GM12892 (cell line): Measurements from ENCODE around the gene NMNAT1.
A peak's percentile ranks its signal among the peaks of the same experiment; 100 is the strongest.
"Not testable (repeated sequence)": the region's sequence is repeated elsewhere in the genome, so short reads cannot be mapped to it uniquely, and the experiment has no call there.

Experiments used
- DNase-seq: peaks from one replicate; pipeline ENCODE4 v3.0.0; 2011; ENCODE audit not compliant: insufficient read length
- FAIRE-seq: peaks from 2 replicates; lab custom pipeline; 2011; peaks lifted over from hg19 to GRCh38; lab: Jason Lieb, UNC
- POLR2A ChIP-seq: IDR thresholded peaks from 2 replicates; pipeline ENCODE4 v1.6.1; 2011; ENCODE audit warnings: low read depth, low read length, control low read depth
- POLR2AphosphoS5 ChIP-seq: IDR thresholded peaks from 2 replicates; pipeline ENCODE4 v1.6.1; 2011; ENCODE audit warnings: low read depth, low read length, control low read depth
- TAF1 ChIP-seq: IDR thresholded peaks from 2 replicates; pipeline ENCODE4 v1.6.1; 2011; ENCODE audit warnings: low read depth, mild to moderate bottlenecking, control low read depth, low read length, borderline replicate concordance

NMNAT1 gene

DNA sequence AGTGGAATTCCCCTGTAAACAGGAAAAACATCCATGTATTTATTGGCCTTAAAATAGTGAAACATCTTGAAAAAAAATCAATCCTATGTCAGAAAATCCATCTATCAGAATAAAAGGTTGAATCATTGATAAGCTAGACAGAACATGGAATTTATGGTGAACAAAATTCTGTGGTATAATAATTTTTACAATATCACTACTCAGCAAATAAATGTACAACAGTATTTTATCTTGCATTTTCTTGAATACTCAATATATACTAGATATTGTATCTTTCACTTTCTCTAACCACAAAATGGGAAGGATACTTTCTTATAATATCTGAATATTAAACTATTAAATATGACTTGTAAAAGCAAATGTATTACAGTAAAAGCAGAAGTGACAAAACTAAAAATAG is 83.8 kb downstream of the NMNAT1 start:
- FAIRE-seq (no peak), DNase-seq (no peak)
- no peak for TF ChIP-seq TAF1
- TF ChIP-seq POLR2A, result no peak
- TF ChIP-seq POLR2AphosphoS5, result no peak

GRCh38 chr1:10028956-10029500 is 85.8 kb downstream of the NMNAT1 start:
- DNase-seq, FAIRE-seq: not testable (repeated sequence)

GRCh38 chr1:10031461-10031860 is 88.2 kb downstream of the NMNAT1 start:
- no peak for TF ChIP-seq POLR2AphosphoS5
- TF ChIP-seq POLR2A, result no peak
- no peak for TF ChIP-seq TAF1
- FAIRE-seq, result no peak
- no peak for DNase-seq

DNA sequence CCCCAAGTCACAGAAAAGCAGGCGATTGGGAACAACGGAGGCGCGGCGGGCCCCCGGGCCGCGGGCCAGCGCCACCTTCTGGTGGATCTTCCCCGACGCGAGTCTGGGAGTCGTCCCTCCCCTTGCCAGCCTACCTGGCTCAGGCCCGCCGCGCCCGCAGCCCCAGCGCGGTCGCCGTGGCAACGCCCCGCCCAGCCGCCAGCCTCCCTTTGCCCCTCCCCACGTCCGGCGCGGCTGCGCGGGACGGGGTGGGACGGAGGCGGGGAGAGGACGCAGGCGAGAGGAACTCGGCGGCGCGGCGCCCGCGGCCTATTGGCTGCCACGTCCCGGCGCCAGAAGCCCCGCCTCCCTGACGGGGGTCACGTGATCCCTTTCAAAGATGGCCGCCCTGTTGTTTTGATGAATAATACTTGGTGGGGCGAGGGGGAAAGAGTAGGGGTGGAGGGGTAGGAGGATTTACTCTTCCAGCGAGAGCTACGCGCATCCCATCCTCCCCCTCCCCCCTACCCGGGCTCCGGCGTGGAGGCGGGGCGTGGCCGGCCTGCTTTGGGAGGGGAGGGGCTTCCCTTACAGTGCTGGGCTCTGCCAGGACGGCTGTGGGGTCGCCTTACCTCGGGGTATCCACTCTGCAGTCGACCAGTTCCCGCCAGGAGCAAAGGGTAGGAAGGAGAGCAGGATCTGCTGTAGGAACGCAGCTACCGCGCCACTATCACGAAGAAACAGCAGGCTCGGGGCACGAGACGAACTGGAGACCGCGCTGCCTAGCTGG is 89.5 kb downstream of the NMNAT1 start, which contains the start of gene UBE4B:
Gene UBE4B, plus strand, starts transcription at position 369 of the 769 bp plus-strand sequence. CDS start 713 bp downstream, outside the sequence.
- FAIRE-seq (peak; percentile 99), DNase-seq (peak; percentile 97)
- no peak for TF ChIP-seq POLR2A
- 0 out of 2 replicates have a peak, but pooled peaks have one; percentile 18 for TF ChIP-seq POLR2AphosphoS5
- 0 out of 2 replicates have a peak, but pooled peaks have one; percentile 29 for TF ChIP-seq TAF1

GRCh38 chr1:10033359-10033845 is 90.1 kb downstream of the NMNAT1 start:
- DNase-seq, result peak; percentile 19
- FAIRE-seq, result no peak

More at GRCh38 chr1:10033359-10033845, 90.1 kb downstream of the NMNAT1 start:
- TF ChIP-seq POLR2A (no peak), POLR2AphosphoS5 (no peak), TAF1 (no peak)
